HG02943 (cell line): Measurements from ENCODE around the gene MARCKSL1.
"Not testable (repeated sequence)": the region's sequence is repeated elsewhere in the genome, so short reads cannot be mapped to it uniquely, and the experiment has no call there.

Experiments
- ATAC-seq: cut with Tn5 transposase; IDR thresholded peaks from one replicate; pipeline ENCODE4 v1.9.1; 2021; ENCODE audit warnings: mild to moderate bottlenecking, low read depth, moderate library complexity; ENCODE audit not compliant: unreplicated experiment

The MARCKSL1 gene

GRCh38 chr1:32334274-32334861 lies 1.7 kb downstream of the MARCKSL1 start:
- ATAC-seq, result no peak

GRCh38 chr1:32333251-32333963 lies 2.6 kb downstream of the MARCKSL1 start:
- no peak for ATAC-seq

- ATAC-seq, result no peak
These were observed 3.5 kb downstream of the MARCKSL1 start for GRCh38 chr1:32332290-32333079.

GRCh38 chr1:32331549-32331948 lies 4.5 kb downstream of the MARCKSL1 start:
- no peak for ATAC-seq

GRCh38 chr1:32330558-32331151 lies 5.4 kb downstream of the MARCKSL1 start:
- no peak for ATAC-seq

GRCh38 chr1:32329931-32330466 lies 6.0 kb downstream of the MARCKSL1 start:
- ATAC-seq, result no peak

- no peak for ATAC-seq
These were observed 8.8 kb downstream of the MARCKSL1 start for GRCh38 chr1:32327204-32327603.

- ATAC-seq, result no peak
These were observed 14.2 kb downstream of the MARCKSL1 start for GRCh38 chr1:32321712-32322291.

- ATAC-seq, result no peak
These were observed 17.7 kb downstream of the MARCKSL1 start for GRCh38 chr1:32318127-32318869.

GRCh38 chr1:32316903-32317277 lies 19.1 kb downstream of the MARCKSL1 start:
- ATAC-seq, result no peak

- no peak for ATAC-seq
These were observed 24.2 kb downstream of the MARCKSL1 start for GRCh38 chr1:32311709-32312393.

- ATAC-seq, result no peak
These were observed 26.1 kb downstream of the MARCKSL1 start for GRCh38 chr1:32309960-32310359.

- no peak for ATAC-seq
These were observed 28.7 kb downstream of the MARCKSL1 start for GRCh38 chr1:32307324-32307723.

GRCh38 chr1:32305310-32305709 lies 30.7 kb downstream of the MARCKSL1 start:
- ATAC-seq, result no peak

GRCh38 chr1:32303997-32304622 lies 31.9 kb downstream of the MARCKSL1 start:
- no peak for ATAC-seq

- ATAC-seq, result no peak
These were observed 32.7 kb downstream of the MARCKSL1 start for GRCh38 chr1:32303358-32303757.

GRCh38 chr1:32299327-32299726 lies 36.7 kb downstream of the MARCKSL1 start:
- no peak for ATAC-seq

- not testable (repeated sequence) for ATAC-seq
These were observed 37.8 kb downstream of the MARCKSL1 start for GRCh38 chr1:32298211-32298610.
